ENCODE data around the gene WSCD2. TPM values are rescaled to one million over a fixed set of nuclear protein-coding genes. Genes with fewer than 3 reads are reported as not detected.
A peak's percentile ranks its signal among the peaks of the same experiment; 100 is the strongest.

The WSCD2 gene
- total and polyA plus RNA-seq, 8 donors: 0.25 to 6.7 (median 1.4) TPM; not detected in 3

GRCh38 chr12:108126212-108126611, 2.9 kb upstream of the WSCD2 start:
- WGBS, 5 donors: 78 to 100% (median 91%) methylated on average over 1 of the region's 1 CpG
- Histone ChIP-seq H3K4me1 (peaks cover 11 to 23% (median 15%) of the 10 kb centered on the region in 4 donors), H3K36me3 (no peaks in the 10 kb centered on the region), H3K9me3 (peaks cover 0 to 14% (median 5%) of the 10 kb centered on the region in 4 donors), H3K4me3 (no peak overlapping the region), H3K27me3 (peaks cover 0 to 60% (median 21%) of the 10 kb centered on the region in 3 donors), H3K27ac (no peak overlapping the region)
- intact Hi-C loops (cut with DNase I; ENCODE audit: low total_unique reads): no loop called here
- no peak for DNase-seq
- TF ChIP-seq POLR2A (IDR thresholded peaks at IDR 0.05) (no peak), EP300 (IDR thresholded peaks at IDR 0.05) (no peak), POLR2AphosphoS5 (IDR thresholded peaks at IDR 0.05) (no peak), CTCF (IDR thresholded peaks at IDR 0.05) (no peak)

GRCh38 chr12:108126990-108127501, 2.0 kb upstream of the WSCD2 start:
- Histone ChIP-seq H3K27ac (peak overlapping the region in 1 of 5 donors; percentile 54), H3K36me3 (no peaks in the 10 kb centered on the region), H3K4me1 (peaks cover 11 to 31% (median 16%) of the 10 kb centered on the region in 4 donors), H3K27me3 (peaks cover 0 to 62% (median 21%) of the 10 kb centered on the region in 3 donors), H3K4me3 (no peak overlapping the region), H3K9me3 (peaks cover 0 to 14% (median 5%) of the 10 kb centered on the region in 4 donors)
- intact Hi-C loops (cut with DNase I; ENCODE audit: low total_unique reads): no loop called here
- no peak for DNase-seq
- WGBS, 5 donors: 54 to 73% (median 71%) methylated on average over 10 of the region's 10 CpGs
- no peak for TF ChIP-seq POLR2AphosphoS5 (IDR thresholded peaks at IDR 0.05)
- TF ChIP-seq CTCF (IDR thresholded peaks at IDR 0.05): no peak
- no peak for TF ChIP-seq EP300 (IDR thresholded peaks at IDR 0.05)
- no peak for TF ChIP-seq POLR2A (IDR thresholded peaks at IDR 0.05)

- peaks cover 0 to 10% (median 2%) of the 10 kb centered on the region in 4 donors for H3K9me3 ChIP-seq
- no peak overlapping the region for H3K4me3 ChIP-seq
- H3K27me3 ChIP-seq: peaks cover 0 to 62% (median 21%) of the 10 kb centered on the region in 3 donors
- H3K27ac ChIP-seq: peak overlapping the region in 1 of 5 donors; percentile 54
- no peak for TF ChIP-seq POLR2A (IDR thresholded peaks at IDR 0.05)
- no peak for TF ChIP-seq POLR2AphosphoS5 (IDR thresholded peaks at IDR 0.05)
- TF ChIP-seq EP300 (IDR thresholded peaks at IDR 0.05): no peak
- TF ChIP-seq CTCF (IDR thresholded peaks at IDR 0.05): no peak
- intact Hi-C loops (cut with DNase I; ENCODE audit: low total_unique reads): no loop called here
- 32 to 43% (median 34%) methylated on average over 3 of the region's 3 CpGs for WGBS, 5 donors
- H3K36me3 ChIP-seq: no peaks in the 10 kb centered on the region
- H3K4me1 ChIP-seq: peaks cover 11 to 36% (median 19%) of the 10 kb centered on the region in 4 donors
- no peak for DNase-seq
These were observed 1.4 kb upstream of the WSCD2 start for GRCh38 chr12:108127654-108128053.

- Histone ChIP-seq H3K4me1 (peaks cover 11 to 40% (median 19%) of the 10 kb centered on the region in 4 donors), H3K27ac (peak overlapping the region in 4 of 5 donors; percentile 41 to 83 (median 70)), H3K4me3 (peak overlapping the region; percentile 47 to 58 (median 53)), H3K27me3 (peaks cover 0 to 65% (median 21%) of the 10 kb centered on the region in 3 donors), H3K36me3 (no peaks in the 10 kb centered on the region), H3K9me3 (peaks cover 0 to 5% (median 0%) of the 10 kb centered on the region in 4 donors)
- no peak for TF ChIP-seq POLR2A (IDR thresholded peaks at IDR 0.05)
- TF ChIP-seq POLR2AphosphoS5 (IDR thresholded peaks at IDR 0.05): no peak
- no peak for TF ChIP-seq CTCF (IDR thresholded peaks at IDR 0.05)
- no peak for TF ChIP-seq EP300 (IDR thresholded peaks at IDR 0.05)
- intact Hi-C loops (cut with DNase I; ENCODE audit: low total_unique reads): no loop called here
- no peak for DNase-seq
- WGBS, 5 donors: 73 to 80% (median 76%) methylated on average over 10 of the region's 10 CpGs
These were observed 669 bp upstream of the WSCD2 start for GRCh38 chr12:108128221-108129016.

All from stomach (tissue), 9 donors.